Activated CD4-positive, alpha-beta T cell treated with anti-CD3 and anti-CD28 coated beads, Interleukin-2, Interleukin-4, amounts not matched to agents 100 ng/mL and 50 ng/mL, durations not matched to agents 16 hours and 8 hours (primary cell): Measurements from ENCODE around the gene CALD1.
"Not testable (repeated sequence)": the region's sequence is repeated elsewhere in the genome, so short reads cannot be mapped to it uniquely, and the experiment has no call there.

Source experiments
- DNase-seq: peaks from one replicate; pipeline ENCODE4 v3.0.0-alpha.2; 2020; ENCODE audit warnings: low spot score

CALD1 gene

DNA sequence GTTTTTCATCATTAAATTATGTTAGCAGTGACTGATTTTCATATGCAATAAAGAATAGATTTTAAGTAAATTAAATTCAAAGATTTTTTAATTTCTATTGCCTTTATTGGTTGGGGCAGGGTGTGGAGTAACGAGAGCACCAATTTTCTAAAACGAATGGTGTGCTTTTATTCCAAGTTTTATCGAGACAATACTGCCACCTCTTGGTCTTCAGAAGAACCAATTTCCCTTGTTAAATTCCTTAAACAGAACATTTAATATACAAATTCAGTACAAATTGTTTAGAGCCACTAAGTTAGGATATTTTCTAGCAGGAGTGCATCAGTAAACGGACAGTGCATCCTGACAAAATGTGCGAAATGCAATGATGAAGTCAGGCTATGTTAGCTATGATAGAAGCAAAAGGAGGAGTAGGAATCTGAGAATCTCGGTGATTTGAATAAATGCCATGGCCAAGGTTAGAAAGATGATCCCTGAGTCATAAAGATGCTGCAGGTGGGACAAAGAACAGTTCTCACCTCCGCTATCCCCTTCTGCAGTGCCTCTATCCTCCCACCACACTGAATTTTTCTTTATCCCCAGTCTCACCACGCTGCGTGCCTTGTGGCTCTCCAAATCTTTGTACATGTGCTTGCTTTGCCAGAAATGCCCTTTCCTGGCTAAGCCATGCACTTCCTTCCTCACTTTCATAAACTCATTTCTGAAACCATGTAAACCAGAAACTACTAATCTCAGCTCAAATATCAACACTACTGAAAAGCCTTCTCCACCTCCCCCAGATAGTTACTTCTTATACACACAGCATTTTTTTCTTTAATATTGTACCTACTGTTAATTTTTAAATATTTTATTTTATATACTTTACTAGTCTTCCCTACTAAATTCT, 175.0 kb downstream of the CALD1 start:
- DNase-seq, result peak; percentile 50

DNA sequence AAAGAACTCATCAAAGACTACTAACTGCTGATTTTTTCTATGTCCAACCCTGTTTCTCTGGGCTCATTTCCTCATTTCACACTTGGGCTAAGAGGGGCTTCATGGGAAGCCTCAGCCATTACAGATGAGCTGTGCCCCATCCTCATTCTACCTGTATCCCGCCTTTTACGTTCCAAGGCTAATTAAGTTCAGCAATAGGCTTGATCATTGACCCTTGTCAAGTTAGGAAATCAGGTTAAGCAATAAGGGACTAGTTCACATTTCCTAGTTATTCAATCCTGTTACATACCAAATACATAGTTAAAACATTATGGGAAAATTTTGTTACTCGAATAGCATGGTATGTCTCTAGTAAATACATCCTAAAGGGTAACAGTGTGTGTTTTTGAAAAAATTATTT, 177.6 kb downstream of the CALD1 start:
- DNase-seq, result no peak

DNA sequence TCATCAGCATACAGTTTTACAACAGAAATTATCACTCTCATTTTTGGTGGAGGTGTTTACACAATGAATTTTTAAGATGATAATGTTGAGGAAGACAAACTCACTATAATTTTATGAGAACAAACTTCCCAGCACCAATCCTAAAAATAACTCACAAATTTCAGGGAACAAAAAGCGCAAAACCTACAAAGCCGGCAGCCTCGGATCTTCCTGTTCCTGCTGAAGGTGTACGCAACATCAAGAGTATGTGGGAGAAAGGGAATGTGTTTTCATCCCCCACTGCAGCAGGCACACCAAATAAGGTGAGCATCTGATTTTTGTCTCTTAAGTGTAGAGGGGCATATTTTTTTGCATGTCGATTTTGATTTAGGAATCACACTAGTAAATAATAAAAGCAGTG, 180.4 kb downstream of the CALD1 start:
- no peak for DNase-seq

DNA sequence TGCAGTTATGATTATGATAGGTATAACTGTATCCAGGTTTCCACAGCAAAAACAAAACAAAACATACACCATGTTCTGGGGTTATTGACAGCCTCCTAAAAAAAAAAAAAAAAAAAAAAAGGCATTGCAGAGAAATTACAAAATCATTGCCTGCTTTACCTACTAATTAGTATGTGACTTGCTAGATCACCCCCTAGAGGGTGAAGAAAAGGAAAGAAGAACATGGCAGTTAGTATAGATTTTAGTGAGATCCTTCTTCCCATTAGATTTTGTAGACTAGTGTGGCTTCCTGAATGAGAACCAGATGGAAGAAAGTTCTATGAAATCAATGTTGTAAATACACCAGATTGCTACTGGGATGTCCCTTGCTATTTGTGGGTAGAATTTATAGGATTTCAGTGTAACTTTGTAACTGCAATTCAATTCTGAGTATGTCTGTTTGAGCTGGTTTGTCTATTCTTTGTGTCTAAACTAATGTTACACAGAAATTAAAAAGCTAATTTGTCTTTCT, 182.9 kb downstream of the CALD1 start:
- DNase-seq, result no peak

DNA sequence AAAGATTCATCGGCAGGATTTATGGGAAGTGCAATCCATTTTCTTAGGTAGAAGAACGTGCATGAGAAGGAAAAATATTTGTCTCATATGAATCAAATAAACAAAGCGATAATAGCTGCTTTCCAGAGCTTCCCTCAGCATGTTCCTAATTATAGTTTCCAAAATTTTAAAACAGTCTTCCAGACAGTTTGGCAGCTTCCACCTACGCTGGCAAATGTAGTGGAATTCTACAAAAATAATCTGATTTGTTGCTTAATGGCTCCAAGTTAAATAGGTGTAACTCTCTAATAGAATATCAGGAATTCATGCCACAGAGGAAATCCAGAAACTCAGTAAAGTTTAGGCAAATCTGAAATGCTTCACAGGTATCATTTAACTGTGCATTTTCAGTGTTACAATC, 183.6 kb downstream of the CALD1 start:
- no peak for DNase-seq

DNA sequence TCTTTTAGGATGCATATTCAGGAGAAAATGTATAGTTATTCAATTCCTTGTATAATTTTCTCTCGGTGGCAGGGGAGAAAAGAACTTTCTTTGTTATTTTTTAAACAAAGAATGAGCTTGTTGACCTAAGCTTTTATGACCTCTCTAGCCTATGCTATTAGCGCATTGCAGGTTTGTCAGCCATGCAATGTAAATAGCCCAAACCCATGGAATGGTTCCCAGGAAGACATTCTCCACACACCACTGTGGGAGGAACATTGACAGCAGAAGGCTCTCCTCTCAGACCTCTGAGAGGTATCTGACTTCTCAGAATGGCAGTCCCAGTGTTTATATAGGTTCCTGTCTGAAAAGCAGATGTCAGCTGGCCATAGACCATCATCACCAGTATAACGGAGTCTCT, 187.3 kb downstream of the CALD1 start:
- DNase-seq, result no peak

DNA sequence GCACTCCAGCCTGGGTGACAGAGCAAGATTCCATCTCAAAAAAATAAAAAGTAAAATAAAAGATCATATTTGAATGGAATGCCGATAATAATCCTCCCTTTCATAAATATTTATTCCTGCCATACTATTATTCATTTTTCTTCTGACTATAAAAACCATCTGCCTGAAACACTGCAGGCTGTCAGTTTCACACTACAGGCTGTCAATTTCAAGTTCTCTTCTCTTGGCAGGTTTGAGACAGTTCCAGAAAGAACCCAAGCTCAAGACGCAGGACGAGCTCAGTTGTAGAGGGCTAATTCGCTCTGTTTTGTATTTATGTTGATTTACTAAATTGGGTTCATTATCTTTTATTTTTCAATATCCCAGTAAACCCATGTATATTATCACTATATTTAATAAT, 188.7 kb downstream of the CALD1 start:
- no peak for DNase-seq

DNA sequence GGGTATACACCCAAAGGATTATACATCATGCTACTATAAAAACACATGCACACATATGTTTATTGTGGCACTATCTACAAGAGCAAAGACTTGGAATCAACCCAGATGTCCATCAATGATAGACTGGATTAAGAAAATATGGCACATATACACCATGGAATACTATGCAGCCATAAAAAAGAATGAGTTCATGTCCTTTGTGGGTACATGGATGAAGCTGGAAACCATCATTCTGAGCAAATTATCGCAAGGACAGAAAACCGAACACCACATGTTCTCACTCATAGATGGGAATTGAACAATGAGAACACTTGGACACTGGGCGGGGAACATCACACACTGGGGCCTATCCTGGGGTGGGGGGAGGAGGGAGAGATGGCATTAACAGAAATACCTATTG, 202.2 kb downstream of the CALD1 start:
- not testable (repeated sequence) for DNase-seq

DNA sequence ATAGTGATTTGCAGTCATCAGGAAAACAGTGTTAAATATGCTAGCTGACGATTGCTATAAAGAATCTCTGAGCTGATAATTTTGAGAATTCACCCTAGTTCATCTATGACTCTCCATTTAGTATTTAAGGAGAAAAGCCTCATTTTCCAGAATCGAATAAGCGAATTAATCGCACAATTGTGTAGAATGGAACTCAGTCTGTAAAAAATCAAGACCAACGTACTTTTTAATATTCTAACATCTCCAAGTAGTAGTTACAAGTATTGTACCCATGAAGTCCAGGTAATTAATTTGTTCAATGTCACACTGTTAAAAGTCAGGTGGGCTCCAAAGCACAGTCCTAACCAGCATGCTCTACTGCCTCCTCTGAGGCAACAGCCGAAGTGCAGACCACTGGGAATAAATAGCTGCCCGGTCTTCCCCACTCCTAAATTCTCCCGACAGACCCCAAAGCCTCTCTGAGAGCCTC, 206.5 kb downstream of the CALD1 start:
- DNase-seq, result no peak

DNA sequence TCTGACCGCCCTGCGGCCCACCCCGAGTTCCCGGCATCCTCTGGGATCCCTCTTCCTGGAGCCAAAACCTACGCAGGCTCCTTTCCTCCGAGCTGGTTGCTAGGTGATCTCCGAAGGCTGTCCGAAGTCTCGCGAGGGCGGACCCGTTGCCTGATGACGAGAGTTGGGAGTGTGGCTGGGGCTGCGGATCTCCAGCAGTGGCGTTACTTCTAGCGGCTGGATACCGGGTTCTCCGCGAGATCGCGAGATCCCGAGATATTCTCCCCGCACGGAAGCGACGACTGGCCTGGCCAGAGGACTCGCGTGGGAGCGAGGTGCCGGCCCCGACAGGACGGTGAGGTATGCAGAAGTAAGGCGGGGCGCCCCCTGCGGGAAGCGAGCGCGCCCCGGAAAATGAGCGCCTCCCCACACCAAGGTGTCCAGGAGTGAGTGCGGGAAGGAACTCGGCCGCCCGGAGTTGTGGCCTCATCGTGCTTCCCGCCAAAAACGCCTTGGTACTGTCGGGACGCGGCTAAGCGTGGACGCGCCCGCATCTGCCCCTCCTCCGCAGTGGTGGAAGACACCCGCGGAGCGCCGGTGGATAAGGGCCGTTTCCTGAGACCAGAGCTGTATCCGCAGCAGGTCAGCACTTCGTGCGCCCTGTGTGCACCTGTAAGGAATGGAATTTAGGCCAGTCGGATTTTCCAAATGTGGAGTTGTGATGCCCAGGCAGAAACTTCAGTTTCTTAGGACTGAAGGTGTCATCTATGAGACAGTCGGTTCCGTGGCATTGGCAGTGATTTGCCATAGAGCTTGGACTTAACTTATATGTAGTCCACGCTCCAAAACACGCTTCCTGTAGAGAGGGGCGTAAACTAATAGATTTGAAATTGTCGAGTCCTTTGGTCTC, 207.2 kb downstream of the CALD1 start, which contains the start of gene AGBL3:
Gene AGBL3 (plus strand): TSS at position 146 of the 889 bp plus-strand sequence. CDS start 1,426 bp downstream, outside the sequence.
- peak; percentile 95 for DNase-seq

DNA sequence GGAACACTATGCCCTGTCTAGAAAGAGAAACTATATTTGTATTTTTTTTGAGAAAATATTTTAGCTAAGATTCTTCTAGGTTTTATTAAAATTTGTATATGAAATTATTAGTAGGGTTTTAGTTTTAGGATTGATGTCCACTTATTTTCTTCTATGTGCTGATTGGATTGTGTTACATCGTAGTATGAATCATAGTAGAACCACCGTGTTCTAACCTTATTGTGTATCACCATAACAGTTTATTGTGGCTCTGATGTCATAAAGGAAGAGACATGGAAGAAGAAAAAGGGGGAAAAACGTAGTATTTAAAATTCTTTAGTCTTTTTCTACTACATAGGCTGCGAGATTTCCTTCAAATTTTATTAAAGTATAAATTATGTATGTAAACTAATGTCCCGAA, 208.7 kb downstream of the CALD1 start:
- DNase-seq, result no peak

DNA sequence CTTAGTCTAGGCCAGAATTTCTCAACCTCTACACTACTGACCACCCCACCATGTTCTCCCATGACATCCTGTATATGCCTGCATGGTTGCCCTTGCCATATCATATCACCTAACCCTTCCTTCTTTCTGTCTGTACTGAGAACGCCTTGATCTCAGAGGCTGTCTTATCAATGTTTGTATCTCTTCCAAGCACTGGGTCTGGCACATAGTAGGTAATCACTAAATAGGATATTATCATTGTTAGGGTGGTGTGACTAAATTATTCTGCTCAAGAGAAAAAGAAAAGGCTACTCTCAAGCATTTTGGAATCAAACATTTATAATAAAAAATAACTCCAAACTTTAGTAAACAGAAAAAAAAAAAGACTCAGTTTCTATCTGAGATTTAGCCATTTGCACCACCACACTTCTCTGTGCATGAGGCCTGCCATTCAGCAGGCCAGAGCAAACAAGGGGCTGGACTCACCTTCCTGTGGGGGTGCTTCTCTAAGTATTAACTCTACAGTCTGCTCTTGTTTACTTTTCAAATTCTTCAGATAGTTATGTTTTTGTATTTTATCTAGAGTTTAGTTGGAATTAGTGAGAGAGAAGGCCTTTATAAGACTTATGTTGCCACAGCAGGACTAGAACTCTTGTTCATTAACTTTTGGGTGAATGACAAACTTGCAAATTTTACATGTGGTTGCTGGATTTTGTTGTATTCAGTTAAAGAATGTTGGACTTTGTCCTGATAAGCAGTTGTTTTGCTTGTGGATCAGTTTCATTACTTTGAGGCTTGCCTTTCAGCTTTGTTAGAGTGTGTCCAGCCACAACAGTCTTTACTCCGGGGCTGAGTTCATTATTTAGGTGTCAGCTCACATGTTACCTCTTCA, 212.3 kb downstream of the CALD1 start:
- DNase-seq, result no peak

DNA sequence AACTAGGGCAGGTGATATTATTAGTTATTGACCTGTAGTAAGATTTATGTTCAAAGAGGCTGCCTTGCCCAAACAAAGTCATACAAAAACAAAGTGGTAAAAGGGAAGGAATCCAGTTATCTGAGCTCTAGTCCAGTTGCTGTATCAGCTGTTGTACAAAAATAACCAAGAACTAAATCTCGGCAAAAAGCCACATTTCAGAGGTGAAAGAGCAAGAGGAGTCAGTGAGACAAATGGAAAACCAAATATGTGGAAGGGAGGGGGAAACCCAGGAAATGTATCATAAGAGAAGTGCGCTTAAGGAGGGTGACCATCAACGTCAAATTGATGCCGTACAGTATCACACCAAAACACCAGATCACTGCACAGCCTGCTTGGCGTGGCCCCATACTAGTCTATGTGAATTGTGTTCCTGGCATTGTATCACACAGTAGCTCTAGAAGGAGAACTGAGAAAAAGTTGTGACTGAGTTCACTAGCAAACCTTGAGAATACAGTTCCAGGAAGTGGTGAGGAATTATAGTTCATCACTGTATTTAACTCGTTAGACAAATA, 213.3 kb downstream of the CALD1 start:
- peak; percentile 31 for DNase-seq

DNA sequence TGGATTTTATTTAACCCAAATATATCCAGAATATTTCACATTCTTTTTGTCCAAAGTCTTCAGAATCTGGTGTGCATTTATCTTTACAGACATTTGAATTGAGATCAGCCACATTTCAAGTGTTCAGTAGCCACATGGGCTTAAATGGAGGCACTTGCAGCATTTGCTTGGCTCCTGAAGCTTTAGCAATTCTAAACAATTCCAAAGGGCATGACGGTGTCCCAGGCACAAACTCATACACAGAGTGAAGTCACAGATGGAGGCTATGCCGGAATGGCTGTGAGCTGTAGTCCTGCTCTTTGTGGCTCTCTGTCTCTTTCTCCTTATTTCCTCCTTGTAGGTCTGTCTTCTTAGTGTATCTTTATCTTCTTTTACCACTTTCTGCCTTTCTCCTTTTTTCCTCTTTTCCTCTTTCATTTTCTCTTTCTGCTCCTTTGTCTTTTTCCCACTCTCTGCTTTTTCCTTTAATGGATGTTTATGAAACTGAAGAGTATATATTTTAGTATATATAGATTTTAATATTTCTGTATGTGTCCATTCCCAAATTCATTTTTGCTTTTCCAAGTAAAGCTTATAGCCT, 214.5 kb downstream of the CALD1 start:
- no peak for DNase-seq

DNA sequence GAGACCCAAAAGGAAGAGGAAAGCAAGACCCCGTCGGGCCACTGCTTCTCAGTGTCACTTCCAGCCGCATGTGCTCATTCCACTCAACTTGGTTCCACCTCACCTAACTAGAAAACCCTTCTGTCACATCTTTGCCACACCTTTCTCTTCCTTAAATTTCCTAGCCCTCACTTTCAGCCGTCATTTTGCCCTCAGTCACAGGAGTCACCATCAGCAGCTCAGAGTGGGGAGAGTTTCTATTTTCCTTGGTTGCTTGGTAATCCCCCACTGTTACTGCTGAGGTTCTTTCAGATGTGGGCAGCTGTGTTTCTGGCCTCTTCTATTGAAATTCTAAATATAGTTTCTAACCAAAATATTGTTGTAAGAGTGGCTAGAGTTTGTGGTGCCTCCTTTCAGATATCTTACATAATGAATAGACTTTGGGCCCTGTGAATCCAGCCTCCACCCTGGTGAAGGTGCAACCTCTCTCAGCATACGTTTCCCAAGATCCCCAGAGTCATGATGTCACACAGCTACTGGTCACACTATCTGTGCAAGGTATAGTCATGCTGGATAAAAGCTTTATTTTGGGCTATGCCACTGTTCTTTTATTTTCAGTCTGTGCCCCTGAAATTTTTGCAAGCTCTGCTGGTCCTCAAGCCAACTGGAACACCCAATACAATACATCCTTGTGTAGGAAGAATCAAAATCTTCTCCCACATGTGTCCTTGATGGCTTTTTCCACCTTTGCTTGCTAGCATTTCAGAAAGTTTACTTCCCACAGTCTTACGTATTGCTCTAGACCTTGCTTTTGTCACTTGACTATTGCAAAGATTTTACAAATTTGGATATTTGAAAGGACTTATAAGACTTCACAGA, 216.0 kb downstream of the CALD1 start:
- no peak for DNase-seq

DNA sequence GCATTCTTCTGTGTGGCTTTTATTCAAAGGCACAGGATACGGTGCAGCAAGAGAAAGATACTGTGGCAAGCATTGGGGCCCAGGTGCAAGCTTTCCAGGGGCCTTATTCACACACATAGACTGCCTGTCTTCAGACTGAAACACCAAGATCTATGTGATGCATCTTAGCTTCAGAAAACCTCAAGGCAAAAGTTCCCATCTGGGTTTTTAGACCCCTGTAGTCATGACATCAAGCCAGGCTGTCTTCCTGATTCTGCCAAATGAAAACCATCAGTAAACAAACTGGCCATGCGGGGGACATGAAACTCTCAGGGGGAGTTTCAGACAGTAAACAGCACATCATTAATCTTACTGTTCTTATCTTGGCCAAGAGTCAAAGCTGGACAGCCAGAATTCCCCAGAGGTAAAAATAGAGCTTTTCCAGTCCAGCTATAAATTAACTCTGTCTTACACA, 216.7 kb downstream of the CALD1 start:
- no peak for DNase-seq

DNA sequence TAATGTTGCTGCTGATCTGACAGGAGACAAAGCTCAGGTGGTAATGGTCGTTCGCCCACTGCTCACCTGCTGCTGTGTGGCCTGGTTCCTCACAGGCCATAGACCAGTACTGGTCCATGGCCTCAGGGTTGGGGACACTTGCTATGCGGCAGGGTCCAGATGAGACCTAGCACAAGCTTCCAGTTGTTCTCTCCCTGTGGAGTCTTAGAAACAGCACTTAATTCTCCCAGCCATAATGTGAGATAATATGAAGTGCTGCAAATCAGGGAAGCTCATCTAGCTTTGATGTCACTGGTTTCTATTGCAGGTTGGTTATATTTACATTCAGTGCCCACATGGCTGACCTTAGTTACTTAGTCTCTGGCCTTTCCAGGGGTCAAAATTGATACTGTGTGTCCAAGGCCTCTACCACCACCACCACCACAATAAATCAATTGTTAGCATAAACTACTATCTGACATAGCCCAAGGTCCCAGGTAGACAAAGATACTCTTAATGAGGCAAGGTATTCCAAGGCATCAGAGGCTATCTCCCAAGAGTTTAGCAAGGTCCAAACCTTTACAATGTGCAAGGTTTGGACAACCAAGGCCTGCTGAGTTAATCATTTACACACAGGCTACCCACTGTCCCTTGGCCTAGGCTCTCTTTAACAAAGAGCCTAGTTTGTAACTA, 217.9 kb downstream of the CALD1 start:
- DNase-seq, result no peak

DNA sequence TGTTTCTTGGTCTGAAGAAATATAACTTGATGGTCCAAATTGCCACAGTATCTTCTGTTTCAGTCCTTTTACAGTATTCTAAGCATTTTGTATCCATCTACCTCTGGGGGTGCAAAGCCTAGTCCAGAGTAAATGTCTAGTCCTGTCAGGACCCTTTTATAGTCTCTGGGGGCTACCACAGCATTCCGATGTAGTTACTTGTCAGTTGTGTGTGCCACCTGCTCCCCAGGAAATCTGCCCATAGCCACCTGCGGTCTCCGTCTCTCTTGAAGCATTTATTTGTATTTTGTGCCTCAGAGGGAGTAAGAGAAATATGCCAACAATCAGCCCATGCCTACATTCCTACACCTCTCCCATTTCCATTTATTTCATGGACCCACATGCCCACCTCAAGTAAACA, 219.7 kb downstream of the CALD1 start:
- no peak for DNase-seq
